SU-DHL-6 (cell line): ENCODE measurements around the gene IL11.

Source experiments
- H2AFZ ChIP-seq: fragments of 200-600 bp; sonication (generic); 2 replicates; pipeline ENCODE4 v1.6.1; 2014; ENCODE audit warnings: low read depth, mild to moderate bottlenecking, moderate library complexity, mixed read lengths, antibody characterized with exemption, low read length; ENCODE audit not compliant: severe bottlenecking
- H3F3A ChIP-seq: fragments of 200-600 bp; shearing (Covaris generic); 2 replicates; pipeline ENCODE4 v1.6.0; 2016; ENCODE audit warnings: antibody characterized with exemption, mild to moderate bottlenecking; ENCODE audit not compliant: insufficient read depth
- H3K27ac ChIP-seq: fragments of 200-600 bp; sonication (generic); 2 replicates; pipeline ENCODE4 v1.5.1; 2016; ENCODE audit warnings: low read depth, mild to moderate bottlenecking, low read length, moderate library complexity, mixed read lengths
- H3K27me3 ChIP-seq: fragments of 200-600 bp; sonication (generic), shearing (Covaris generic); 2 replicates; pipeline ENCODE4 v1.6.0; 2014; ENCODE audit warnings: mild to moderate bottlenecking, low read length
- H3K36me3 ChIP-seq: fragments of 200-600 bp; sonication (generic); 2 replicates; pipeline ENCODE4 v1.6.1; 2014; ENCODE audit warnings: mild to moderate bottlenecking, low read length, mixed read lengths
- H3K4me2 ChIP-seq: fragments of 300-600, 200-600 bp; shearing (Covaris generic), sonication (generic); 2 replicates; pipeline ENCODE4 v1.6.0; 2014; ENCODE audit warnings: low read length, low read depth, mild to moderate bottlenecking; ENCODE audit not compliant: poor library complexity, severe bottlenecking
- H3K4me3 ChIP-seq: fragments of 200-600 bp; sonication (generic); 2 replicates; pipeline ENCODE4 v1.5.1; 2014; ENCODE audit warnings: antibody characterized with exemption, low read length, mild to moderate bottlenecking, mixed read lengths; ENCODE audit not compliant: insufficient read depth, poor library complexity, severe bottlenecking
- H3K79me2 ChIP-seq: fragments of 200-600 bp; sonication (generic); 2 replicates; pipeline ENCODE4 v1.6.1; 2014; ENCODE audit warnings: mild to moderate bottlenecking, low read length, moderate library complexity; ENCODE audit not compliant: insufficient read depth
- H3K9ac ChIP-seq: fragments of 200-600 bp; sonication (generic); 2 replicates; pipeline ENCODE4 v1.7.0; 2014; ENCODE audit warnings: mild to moderate bottlenecking, low read length
- H3K9me2 ChIP-seq: fragments of 200-600 bp; sonication (generic); replicated peaks from 2 replicates; pipeline ENCODE4 v1.6.1; 2014; ENCODE audit warnings: low read length; ENCODE audit not compliant: insufficient read depth
- H3K9me3 ChIP-seq: fragments of 200-600 bp; sonication (generic); 2 replicates; pipeline ENCODE4 v1.6.1; 2014; ENCODE audit warnings: low read length, mixed read lengths; ENCODE audit not compliant: insufficient read depth
- H4K20me1 ChIP-seq: fragments of 200-600 bp; sonication (generic); 2 replicates; pipeline ENCODE4 v1.6.1; 2014; ENCODE audit warnings: low read depth, mild to moderate bottlenecking, antibody characterized with exemption, low read length, moderate library complexity, mixed read lengths
- EZH2phosphoT487 ChIP-seq: fragments of 200-600 bp; sonication (generic), shearing (Covaris generic); conservative IDR thresholded peaks from 2 replicates; pipeline ENCODE4 v1.6.1; 2018; ENCODE audit warnings: mild to moderate bottlenecking, antibody characterized with exemption, low read length, moderate library complexity, mixed read lengths
- TF ChIP-seq, protein P1 (sequence below): fragments of 200-600 bp; sonication (generic); IDR thresholded peaks from one replicate; pipeline ENCODE4 v1.5.1; 2017; ENCODE audit warnings: antibody characterized with exemption, mild to moderate bottlenecking, low read length, moderate library complexity; ENCODE audit not compliant: insufficient read depth, poor library complexity, severe bottlenecking

The IL11 gene

DNA sequence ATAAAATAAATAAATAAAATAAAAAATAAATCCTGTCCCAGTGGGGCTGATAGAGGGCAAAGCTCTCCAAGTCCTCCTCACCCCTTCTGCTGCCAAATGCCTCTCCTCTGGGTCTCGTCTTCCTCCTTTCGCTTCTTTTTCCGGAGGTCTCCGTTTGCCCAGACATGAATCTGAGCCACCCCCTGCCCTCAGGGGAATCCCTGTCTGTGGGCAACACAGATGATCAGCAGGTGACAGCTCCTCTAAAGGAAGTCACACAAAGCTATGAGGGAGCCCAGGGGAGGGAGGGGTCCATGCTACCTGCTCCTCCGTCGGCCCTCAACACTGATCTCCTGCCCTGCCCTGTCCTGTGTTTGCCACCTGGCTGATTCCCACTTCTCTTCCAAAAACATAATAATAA lies 45.6 kb downstream of the IL11 start:
- Histone ChIP-seq H3K27ac (no peak overlapping the region), H3K36me3 (no peaks in the 10 kb centered on the region), H3K4me2 (no peak overlapping the region), H3K9me2 (no peaks in the 10 kb centered on the region), H4K20me1 (no peaks in the 10 kb centered on the region), H3K4me3 (no peak overlapping the region), H3F3A (no peaks in the 10 kb centered on the region), H3K27me3 (no peaks in the 10 kb centered on the region), H2AFZ (no peak overlapping the region), H3K9me3 (no peaks in the 10 kb centered on the region), H3K79me2 (no peaks in the 10 kb centered on the region), H3K9ac (no peak overlapping the region)
- TF ChIP-seq, protein P1, sequence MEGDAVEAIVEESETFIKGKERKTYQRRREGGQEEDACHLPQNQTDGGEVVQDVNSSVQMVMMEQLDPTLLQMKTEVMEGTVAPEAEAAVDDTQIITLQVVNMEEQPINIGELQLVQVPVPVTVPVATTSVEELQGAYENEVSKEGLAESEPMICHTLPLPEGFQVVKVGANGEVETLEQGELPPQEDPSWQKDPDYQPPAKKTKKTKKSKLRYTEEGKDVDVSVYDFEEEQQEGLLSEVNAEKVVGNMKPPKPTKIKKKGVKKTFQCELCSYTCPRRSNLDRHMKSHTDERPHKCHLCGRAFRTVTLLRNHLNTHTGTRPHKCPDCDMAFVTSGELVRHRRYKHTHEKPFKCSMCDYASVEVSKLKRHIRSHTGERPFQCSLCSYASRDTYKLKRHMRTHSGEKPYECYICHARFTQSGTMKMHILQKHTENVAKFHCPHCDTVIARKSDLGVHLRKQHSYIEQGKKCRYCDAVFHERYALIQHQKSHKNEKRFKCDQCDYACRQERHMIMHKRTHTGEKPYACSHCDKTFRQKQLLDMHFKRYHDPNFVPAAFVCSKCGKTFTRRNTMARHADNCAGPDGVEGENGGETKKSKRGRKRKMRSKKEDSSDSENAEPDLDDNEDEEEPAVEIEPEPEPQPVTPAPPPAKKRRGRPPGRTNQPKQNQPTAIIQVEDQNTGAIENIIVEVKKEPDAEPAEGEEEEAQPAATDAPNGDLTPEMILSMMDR, result no peak

DNA sequence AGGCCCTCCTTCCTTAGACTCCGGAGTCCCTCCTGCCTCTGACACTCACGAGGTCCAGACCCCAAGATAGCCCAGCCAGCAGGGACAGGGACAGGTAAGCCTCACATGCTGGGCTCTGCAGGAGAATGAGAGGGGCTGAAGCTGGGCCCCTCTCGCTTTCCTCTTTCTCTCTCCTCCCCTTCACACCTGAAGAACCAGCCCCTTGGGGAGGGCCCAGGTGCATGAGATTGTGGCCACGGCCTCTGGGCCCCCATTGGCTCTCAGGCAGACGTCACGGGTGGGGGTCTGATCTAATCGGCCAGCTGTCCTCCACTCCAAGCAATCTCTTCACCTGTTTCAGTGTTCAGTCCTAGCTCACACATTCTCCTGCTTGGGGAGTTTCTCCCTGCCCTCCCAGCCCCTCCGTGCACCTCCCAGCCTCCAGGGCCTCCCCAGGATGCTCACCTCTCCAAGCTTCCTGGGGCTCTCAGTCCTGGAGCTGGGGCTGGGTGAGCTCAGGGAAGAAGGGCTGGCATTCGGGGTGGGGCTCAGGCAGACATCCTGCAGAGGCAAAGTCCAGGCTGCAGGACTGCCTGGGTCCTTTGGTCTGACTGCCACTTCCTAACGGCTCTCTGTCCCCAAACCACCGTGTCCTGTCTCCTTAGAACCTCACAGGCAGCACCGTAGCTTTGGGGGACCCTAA lies 47.9 kb downstream of the IL11 start:
- TF ChIP-seq EZH2phosphoT487, result no peak
- TF ChIP-seq, protein P1, result no peak
- H3K27me3 ChIP-seq, result no peaks in the 10 kb centered on the region
- no peak overlapping the region for H3K27ac ChIP-seq
- no peaks in the 10 kb centered on the region for H3F3A ChIP-seq
- H3K36me3 ChIP-seq, result no peaks in the 10 kb centered on the region
- H3K9me3 ChIP-seq, result no peaks in the 10 kb centered on the region
- no peaks in the 10 kb centered on the region for H3K9me2 ChIP-seq
- no peak overlapping the region for H2AFZ ChIP-seq
- H3K9ac ChIP-seq, result no peak overlapping the region
- H3K4me2 ChIP-seq, result no peak overlapping the region
- H4K20me1 ChIP-seq, result no peaks in the 10 kb centered on the region
- no peak overlapping the region for H3K4me3 ChIP-seq
- H3K79me2 ChIP-seq, result no peaks in the 10 kb centered on the region

DNA sequence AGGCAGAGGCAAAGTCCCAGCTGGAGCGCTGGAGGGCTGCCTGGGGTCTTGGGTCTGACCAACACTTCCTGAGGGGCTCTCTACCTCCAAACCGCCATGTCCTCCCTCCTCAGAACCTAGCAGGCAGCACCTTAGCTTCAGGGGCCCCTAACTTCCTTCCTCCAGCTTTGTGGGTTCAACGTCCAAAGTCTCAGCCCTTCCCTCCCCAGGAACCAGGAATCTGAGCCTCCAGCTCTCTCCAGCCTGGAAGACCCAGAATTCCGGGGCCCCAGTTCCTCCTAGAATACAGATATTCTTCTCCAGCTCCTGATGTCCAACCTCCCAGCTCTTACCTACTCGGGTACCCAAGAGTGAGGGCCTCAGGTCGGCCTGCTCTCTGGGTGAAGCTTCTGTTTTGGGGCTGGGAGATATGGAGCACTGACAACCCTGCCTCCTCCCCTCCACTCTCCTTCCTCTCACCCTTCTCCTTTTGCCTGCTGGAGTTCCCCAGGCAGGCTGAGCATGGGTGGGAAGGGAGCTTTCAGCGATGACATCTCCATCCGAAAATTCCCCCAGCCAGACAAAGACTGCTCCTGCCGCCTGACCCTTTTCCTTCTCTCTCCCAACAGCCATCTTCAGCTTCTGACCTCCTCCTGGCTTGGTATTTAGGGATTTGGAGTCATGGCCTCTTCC lies 48.7 kb downstream of the IL11 start:
- no peaks in the 10 kb centered on the region for H3F3A ChIP-seq
- no peaks in the 10 kb centered on the region for H3K36me3 ChIP-seq
- no peaks in the 10 kb centered on the region for H3K27me3 ChIP-seq
- H2AFZ ChIP-seq, result no peak overlapping the region
- TF ChIP-seq, protein P1, result no peak
- TF ChIP-seq EZH2phosphoT487, result no peak
- H3K9me2 ChIP-seq, result no peaks in the 10 kb centered on the region
- H3K4me2 ChIP-seq, result no peak overlapping the region
- H3K27ac ChIP-seq, result no peak overlapping the region
- no peaks in the 10 kb centered on the region for H3K79me2 ChIP-seq
- H3K9me3 ChIP-seq, result no peaks in the 10 kb centered on the region
- H3K4me3 ChIP-seq, result no peak overlapping the region
- H3K9ac ChIP-seq, result no peak overlapping the region
- no peaks in the 10 kb centered on the region for H4K20me1 ChIP-seq
